Stimulated activated naive CD8-positive, alpha-beta T cell treated with anti-CD3 and anti-CD28 coated beads, Interleukin-15, Interleukin-2, amounts not matched to agents 100 U/mL and 50 U/mL, for 24 hours (primary cell): ENCODE measurements around the gene SACS.
A peak's percentile ranks its signal among the peaks of the same experiment; 100 is the strongest.
"Not testable (repeated sequence)": the region's sequence is repeated elsewhere in the genome, so short reads cannot be mapped to it uniquely, and the experiment has no call there.

Experiments
- ATAC-seq: fragments of 150-1000 bp; cut with Tn5 transposase; one replicate; pipeline ENCODE4 v1.10.0; 2021
- DNase-seq: peaks from one replicate; pipeline ENCODE4 v3.0.0; 2021

Gene SACS

DNA sequence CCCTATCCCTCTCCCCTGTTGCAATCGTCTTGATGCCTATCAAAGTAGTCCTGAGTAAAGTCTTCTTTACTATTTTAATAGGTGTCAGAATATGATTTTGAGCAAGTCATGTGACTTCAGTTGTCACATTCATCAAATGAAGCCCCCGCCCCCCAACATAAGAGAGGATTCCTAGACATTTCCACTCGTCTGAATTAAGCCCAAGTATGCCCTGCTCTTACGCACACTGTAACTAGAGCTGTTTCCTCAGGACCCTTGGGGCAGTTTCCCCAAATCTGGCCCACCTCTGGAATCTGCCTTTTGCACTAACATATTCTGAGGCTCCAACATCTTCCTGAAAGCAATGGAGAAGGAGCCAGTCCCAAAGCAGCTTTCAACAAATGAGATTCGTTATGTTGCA lies 25.5 kb downstream of the SACS start:
- DNase-seq = no peak
- no peak for ATAC-seq

DNA sequence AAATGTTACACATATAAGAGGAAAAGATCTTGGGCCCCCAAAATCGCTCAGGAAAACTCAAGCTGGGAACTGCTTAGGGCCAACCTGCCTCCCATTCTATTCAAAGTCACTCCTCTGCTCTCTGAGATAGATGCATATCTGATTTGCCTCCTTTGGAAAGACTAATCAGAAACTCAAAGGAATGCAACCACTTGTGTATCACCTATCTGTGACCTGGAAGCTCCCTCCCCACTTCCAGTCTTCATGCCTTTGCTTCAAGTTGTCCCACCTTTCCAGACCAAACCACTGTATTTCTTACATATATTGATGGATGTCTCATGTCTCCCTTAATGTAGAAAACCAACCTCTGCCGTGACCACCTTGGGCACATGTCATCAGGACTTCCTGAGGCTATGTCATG lies 32.3 kb downstream of the SACS start:
- ATAC-seq, DNase-seq: not testable (repeated sequence)

DNA sequence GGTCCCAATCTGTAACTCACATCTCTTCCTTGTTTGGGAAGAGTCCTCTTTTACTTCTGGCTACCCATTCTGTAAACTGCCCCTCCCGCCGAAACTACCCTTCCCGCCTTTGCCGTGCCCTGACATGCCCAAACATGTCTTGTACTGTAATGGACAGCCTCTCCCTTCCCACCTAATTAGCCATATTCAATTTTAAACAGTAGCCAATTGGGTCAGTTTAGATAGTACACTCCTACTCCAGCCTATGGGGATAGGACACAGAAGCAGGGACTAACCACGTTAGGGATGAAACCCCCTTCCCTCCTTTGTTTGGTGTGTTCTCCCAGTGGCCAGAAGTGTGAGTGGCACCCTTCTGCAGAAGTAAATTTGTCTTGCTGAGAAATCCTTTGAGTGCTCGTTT lies 34.2 kb downstream of the SACS start:
- ATAC-seq (no peak), DNase-seq (no peak)

DNA sequence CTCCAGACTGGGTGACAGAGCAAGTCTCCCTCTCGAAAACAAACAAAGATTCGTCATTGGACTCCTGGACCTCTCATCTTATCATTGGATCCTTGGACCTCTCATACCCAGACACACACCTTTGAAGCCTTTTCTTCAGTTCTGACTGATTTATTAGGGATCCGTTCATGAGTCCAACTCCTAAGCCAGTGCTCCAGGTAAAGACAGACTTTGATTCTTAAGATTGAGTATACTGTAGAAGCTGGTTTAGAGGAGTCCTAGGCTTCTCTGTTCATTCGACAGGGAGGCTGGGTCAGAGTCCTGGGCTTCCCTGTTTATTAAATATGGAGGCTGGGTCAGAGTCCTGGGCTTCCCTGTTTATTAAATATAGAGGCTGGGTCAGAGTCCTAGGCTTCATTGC lies 38.7 kb downstream of the SACS start:
- DNase-seq = no peak
- no peak for ATAC-seq

DNA sequence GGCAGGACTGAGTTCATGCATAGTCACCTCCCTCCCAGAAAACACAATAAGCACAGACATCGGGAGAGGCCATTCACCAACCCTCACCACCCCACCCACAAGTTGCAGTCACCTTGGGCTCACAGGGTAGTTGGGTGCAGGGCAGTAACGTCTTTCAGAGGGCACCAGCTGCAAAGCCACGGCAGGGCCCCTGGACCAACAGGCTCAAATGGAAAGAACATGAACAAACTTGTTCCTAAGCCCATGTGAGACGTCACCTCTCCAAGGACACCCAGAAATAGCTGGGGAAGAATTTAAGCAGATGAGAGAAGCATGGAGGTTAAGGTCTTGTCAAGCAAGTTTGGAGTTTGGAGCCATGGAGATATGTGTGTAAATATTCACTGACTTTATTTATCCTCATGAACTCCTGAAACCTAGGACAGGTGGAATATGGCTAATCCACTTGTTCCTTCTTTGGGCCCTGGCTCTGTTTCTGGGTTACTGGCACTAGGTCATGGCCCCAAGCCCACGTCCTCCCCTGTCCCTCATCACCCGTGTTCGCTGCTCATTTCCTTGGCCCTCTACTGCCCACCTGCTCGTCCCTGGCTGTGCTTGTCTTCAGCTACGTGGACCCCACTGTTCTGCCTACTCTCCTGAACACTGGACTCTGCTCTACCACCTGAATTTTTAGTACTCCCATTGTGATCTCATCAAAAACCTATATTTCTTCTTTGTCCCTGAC lies 40.4 kb downstream of the SACS start:
- no peak for ATAC-seq
- DNase-seq = no peak

DNA sequence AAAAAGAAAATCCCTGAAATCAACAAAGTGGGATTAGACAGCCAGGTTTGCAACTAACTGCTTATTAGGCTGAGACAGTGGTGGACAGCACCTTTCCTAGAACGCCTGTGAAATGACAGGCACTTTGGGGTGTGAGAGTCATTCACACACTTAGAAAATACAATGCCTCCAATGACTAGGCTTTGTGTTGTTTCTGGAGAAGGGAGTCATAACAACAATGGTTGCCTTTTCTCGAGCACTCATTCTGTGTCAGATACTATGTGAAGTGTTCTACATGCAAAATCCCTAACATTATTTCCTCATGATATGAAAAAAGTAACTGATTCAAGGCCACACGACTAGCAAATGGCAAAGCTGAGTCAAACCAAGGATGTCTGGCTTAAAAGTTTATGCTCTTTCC lies 41.2 kb downstream of the SACS start:
- ATAC-seq (peak; percentile 9), DNase-seq (no peak)

DNA sequence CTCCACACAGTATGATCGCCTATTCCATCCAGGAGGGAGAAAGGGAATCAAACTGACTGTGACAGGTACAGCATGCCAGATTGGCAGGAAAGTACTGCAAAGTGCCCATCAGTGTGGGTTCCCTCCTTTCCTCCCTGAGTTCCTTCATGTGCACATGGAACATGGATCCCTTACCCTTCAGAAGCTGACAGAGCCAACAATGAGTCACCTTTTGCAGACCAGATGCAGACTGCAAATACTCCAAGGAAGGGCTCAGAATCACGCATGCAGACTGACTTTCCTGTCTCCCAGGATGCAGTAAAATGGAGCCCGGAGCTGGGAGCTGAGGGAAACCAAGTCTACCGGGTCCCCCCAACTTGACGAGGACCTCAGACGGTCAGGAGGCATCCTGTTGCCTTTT lies 41.8 kb downstream of the SACS start:
- ATAC-seq (no peak), DNase-seq (no peak)

DNA sequence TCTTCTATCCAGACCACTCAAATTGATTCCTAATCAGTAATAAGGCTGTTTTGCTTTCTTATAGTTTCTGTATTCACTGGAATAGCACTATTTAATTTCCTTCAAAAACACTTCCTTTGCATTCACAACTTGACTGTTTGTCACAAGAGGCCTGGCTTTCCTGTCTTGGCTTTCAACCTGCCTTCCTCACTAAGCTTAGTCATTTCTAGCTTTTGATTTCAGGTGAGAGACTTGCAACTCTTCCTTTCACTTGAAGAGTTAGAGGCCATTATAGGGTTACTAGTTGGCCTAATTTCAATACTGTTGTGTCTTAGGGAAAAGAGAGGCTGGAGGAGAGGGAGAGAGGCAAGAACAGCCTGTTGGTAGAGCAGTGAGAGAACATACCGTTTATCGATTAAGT lies 47.0 kb downstream of the SACS start:
- ATAC-seq = peak; percentile 48

DNA sequence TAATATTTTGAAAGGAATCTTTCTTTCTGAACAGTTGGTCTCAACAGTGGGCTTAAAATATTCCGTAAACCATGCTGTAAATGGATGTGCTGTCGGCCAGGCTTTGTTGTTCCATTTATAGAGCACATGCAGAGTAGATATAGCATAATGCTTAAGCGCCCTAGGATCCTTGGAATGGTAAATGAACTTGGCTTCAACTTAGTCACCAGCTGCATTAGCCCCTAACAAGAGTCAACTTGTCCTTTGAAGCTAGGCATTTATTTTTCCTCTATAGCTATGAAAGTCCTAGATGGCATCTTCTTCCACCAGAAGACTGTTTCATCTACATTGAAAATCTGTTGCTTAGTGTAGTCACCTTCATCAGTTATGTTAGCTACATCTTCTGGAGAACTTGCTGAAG lies 47.6 kb downstream of the SACS start:
- ATAC-seq = no peak
- no peak for DNase-seq

More for the DNA sequence above, 47.0 kb downstream of the SACS start:
- no peak for DNase-seq

DNA sequence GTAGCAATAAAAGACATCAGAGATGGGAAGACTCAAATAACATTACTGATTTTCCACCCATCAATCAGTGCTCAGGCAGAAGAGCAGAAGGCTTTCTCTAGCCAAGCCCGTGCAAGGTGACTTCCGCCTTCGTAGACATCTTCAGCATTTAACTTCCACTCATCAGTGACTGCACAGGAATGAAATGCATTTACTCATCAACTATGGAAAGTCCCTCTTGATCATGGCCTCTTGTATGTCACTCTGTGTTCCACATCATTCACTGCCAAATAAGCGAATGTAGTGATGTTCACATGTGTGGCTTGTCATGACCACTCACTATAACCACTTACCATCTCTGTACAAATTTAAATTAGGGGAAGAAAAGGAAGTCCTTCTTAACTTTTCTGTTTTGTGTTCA lies 49.4 kb downstream of the SACS start:
- ATAC-seq (peak; percentile 94), DNase-seq (no peak)

DNA sequence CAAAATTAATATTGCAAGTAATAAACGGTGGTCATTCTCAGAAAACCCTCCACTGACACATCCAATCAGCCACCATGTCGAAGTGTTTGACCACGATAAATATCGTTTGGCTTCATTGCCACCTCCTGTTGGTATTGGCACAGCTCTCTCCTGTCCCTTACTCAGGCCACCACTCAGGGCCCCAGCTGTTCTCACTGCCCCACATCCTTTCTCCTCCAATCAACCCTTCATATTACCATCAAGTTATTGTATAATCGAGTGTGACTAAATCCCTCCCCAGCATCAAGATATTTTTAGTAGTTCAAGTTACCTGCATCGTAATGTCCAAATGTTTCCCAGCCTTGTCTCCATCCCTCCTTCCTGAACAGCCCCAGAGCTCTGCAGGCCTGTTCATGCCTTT lies 50.4 kb downstream of the SACS start:
- no peak for DNase-seq
- no peak for ATAC-seq

DNA sequence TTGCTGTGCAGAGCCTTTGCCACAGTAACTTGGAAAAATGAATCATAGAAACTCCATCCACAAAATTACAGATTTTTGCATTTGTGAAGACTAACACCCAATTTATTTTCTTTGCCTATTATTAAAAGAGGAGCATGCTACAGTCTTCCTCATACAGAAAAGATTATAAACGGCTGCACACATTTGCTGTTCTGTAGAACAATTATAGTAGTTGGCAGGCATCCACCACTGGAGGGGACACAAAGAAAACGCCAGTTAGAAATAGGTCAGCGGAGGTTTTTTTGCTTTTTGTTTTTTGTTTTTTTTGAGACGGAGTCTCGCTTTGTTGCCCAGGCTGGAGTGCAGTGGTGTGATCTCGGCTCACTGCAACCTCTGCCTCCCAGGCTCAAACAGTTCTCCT lies 51.6 kb downstream of the SACS start:
- ATAC-seq = no peak
- no peak for DNase-seq

DNA sequence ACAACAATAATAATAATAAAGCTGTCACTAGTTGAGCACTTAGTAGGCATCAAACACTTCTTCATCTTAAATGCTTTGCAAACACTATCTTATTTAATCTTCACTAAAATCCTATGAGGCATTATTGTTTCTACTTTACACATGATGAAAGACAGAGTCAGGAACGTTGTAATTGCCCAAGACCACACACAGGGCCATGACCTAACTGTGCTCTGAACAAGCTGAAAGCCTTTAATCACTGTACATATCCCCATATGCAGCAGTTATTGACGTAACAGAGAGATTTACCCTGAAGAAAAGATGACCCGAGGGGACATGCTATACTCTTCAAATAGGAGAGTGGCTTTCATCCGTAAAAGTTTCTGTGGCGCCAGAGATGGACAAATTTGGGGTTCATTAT lies 53.0 kb downstream of the SACS start:
- DNase-seq (no peak), ATAC-seq (no peak)

DNA sequence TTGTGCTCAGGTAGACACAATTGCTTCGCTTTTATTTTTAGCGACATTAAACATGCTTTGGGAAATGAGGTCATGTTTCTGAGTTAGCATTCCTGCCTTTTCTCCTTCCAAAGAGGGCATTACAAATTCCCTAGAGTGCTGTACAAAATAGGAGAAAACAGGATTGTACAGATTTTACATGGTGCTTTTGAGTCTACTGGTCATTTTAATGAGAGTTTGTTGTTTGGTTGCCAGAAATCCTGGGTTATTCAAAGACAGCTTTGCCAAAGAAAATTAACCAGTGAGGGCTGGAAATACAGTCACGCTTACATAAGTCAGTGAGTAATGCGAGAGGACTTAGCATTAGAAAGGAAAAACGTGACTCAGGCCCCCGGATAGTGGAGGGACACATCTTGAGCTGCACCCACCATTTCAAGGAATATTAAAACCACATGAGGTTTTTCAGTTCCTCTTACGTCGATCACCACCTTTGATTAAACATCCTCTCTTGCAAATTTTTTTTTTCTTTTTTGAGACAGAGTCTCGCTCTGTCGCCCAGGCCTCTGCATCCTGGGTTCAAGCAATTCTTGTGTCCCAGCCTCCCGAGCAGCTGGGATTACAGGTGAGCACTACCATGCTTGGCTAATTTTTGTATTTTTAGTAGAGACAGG lies 55.4 kb downstream of the SACS start:
- ATAC-seq = peak; percentile 34

DNA sequence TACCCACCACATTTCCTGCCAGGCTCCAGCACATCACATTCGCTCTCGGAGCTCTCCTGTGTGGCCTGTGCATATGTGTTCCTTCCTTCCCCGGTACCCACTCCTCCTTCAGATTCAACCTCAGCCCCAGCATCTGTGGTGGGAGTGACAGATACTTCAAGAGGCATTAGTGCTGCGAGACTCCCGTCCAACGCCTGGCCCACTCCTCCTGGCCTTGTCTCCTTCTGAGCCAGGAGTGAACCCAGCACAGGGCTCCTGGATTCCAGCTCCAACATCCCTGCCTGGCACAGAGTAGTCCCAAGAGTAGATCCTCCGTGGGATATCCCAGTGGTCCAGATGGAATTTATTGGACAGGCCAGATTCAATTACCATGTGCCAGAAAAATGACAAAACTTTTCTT lies 55.9 kb downstream of the SACS start:
- no peak for ATAC-seq
- DNase-seq = no peak

More for the DNA sequence above, 55.4 kb downstream of the SACS start:
- peak; percentile 64 for DNase-seq

DNA sequence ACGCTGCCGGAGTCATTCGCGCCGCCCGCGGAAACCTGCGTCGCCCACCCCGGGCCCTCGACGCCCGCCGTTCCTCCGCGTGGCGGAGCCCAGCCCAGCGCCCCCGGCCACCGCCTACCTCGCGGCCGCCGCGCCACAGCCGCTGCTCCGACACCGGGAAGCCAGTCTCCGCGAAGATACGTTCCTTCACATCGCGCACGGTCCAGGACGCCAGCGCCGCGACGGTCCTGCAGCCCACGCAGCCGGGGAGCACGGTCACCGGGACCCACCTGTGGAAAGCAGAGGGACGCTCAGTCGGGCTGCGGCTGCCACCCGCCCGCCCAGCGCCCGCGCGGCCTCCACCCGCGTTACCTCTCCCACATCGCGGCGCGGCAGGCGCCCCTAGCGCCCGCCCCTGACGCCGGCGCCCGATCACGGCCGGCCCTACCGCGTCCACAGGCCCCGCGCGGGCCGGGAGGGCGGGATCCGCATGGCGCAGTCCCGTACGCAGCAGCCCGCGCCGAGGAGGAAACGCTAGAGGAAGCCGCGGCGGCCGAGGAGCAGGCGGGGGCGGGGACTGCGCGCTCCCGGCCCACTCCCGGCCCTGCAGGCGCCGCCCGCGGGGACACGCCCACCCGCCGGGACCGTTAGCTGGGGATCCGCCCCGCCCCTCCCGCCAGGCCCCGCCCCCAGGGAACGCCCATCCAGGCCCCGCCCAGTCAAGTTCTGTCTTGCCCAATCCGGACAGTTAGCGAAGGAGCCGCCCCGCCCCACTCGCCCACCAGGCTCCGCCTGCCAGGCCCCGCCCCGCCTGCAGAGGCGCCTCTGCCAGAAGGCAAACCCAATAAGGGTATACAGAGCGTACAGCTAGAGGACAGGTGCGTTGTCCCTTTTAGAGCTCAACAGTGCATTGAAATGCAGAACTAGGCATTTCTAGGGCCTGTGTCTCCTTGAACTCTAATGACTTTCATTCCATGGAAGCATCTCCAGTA lies 58.2 kb downstream of the SACS start:
- DNase-seq (peak; percentile 98), ATAC-seq (peak; percentile 91)

DNA sequence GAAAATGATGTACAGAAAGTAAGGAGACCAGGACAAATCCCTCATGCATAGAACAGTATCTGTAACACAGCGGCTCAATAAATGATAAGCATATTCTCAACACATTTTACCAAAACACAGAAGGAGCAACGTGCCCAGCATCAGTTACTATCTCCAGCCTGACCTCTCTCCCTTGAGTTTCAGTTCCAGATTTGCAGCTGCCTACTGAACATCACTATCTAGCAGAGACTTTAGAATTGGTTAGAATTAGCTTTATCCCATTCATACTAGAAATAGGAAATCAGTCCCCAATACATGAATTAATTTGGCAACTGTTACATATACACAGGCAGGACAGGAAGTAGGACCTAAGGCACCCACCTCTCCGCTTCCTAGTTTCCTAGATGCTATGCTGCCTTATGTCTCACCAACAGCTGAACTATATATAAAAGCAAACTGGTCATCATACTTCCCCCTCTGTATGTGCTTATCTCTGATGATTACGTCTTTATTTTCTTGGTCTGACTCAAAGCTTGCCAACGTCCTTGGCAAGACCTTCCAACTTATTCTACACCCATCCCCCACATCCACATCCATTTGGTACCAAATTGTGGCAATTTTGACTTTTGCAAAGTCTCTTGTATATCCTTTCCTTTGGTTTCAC lies 61.1 kb downstream of the SACS start:
- DNase-seq (no peak), ATAC-seq (no peak)

DNA sequence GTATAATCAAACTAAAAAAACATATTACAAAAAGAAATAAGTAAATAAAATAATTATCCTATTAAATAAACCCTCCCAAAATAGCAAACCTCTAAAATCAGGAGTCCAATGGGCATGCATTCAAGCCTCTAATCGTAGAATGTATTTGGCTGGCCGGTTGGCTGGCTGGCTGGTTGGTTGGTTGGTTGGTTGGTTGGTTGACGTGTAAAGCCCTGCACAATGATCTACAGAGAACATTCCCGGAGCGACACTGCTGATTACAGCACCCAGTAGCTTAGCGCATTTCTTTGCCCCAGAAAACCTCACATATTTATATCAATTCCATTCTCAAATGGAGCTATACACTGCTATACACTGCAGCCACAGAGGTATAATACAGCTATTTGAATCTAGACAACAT lies 65.6 kb downstream of the SACS start:
- ATAC-seq (no peak), DNase-seq (no peak)

DNA sequence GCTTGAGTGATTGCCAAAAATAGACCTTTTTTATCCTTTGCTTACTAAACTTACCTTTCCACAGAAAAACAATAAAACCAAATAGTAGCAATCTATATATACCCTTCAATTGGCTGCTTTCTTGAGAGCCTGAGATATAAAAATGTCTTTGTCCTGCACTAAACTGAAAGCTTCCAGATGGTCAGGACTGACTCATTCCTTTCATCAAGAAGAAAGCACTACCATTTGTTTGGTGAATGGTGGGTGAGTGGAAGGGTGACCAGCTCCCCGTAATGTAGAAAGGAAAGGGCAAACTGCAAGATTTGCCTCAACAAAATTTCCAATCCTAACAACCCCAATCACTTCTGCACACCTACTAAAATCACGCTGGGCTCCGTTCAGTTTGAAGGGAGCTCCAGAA lies 67.8 kb downstream of the SACS start:
- ATAC-seq = no peak
- DNase-seq = no peak

DNA sequence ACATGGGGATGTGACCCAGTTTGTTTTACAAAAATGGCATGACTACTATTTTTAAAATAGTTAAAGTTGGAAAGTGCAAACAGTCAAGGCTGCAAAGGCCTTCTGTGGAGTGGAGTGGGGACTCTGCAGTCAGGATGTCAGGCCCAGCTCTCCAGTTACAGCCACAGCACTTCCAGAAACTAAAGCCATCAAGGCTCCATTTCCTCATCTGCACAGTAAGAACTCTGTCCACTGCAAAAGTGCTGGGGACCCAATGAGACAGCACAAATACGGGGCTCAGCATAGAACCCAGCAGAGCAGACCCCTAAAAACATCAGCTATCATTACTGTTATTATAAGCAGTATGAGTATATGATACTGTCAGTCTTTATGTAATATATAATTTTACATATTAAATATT lies 73.6 kb downstream of the SACS start:
- ATAC-seq (no peak), DNase-seq (no peak)

DNA sequence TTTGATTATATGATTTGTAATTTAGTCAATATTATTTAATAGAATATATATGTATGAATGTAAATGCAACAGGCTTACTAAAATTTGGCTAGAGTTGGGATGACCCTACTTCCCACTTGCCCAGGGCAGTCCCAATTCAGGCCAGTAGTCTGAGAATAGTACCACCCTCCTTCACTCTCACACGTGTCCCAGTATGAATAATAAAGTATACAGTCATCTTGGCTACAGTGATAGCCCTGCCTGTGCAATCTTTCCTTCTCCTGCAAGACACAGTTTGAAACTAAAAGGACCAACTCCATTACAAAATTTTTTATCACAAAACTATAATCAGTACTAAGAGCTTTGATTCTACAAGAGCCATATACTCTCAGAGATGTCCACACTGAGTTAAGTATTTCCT lies 76.2 kb downstream of the SACS start:
- DNase-seq = no peak
- ATAC-seq = no peak

DNA sequence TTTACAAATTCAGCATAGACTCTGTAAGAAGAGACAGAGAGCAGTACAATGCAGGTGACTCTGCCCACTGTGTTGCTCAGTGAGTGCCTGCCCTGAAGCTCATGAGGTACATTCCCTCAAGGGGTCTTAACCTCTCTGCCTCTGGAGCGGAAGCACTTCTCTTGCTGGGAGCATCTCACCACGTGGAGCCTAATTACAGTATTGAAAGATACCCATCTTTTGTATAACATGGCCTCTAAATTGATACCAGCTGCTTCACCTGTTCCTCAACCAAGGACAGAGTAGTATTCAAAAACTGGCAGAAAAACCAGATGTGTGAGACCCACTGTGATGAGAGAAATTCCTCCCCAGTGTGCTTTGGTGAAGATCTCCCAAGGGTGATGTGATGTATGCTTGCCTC lies 77.1 kb downstream of the SACS start:
- ATAC-seq = no peak
- no peak for DNase-seq

DNA sequence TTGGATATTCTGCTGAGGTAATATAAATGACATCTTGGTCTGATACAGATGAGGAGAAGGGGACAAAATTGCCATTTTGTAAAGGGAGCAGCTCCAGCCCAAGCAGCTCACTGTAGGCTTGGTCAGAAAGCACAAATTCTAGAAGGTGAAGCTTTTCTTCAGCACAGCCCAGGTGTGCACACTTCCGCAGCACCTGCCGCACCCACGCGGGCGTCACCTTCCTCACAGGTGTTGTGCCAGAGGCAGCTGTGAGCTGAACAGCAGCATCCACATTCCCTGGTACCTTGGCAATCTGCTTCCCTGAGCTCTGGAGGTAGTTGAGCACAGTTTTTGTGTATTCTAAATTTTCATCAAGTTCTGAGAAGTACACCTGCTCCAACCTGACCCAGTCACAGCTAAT lies 79.0 kb downstream of the SACS start:
- ATAC-seq = no peak
- DNase-seq = no peak
